Mononuclear cell (primary cell): ENCODE measurements around the gene MAP3K21. TPM values are rescaled to one million over a fixed set of nuclear protein-coding genes. Genes with fewer than 3 reads are reported as not detected.

Source experiments
- H3K27me3 ChIP-seq: 2 replicates; pipeline ENCODE4 v1.6.0; 2011; ENCODE audit warnings: low read length, control low read depth; ENCODE audit not compliant: insufficient read depth
- H3K4me1 ChIP-seq: 2 replicates; pipeline ENCODE4 v1.5.1; 2011; ENCODE audit warnings: mild to moderate bottlenecking, low read length, control low read depth; ENCODE audit not compliant: insufficient read depth
- H3K4me3 ChIP-seq: 2 replicates; pipeline ENCODE4 v1.5.1; 2011; ENCODE audit warnings: mild to moderate bottlenecking, low read length, moderate library complexity
- H3K9me3 ChIP-seq: 2 replicates; pipeline ENCODE4 v1.5.1; 2011; ENCODE audit warnings: low read depth, mild to moderate bottlenecking, control low read depth, low read length
- total RNA-seq: library from RNA; depleted of rRNA; stranded (reverse); fragments of >200 nt; gene quantifications from one replicate; pipeline ENCODE4 v1.2.3, GENCODE V29; 2012

Gene MAP3K21
- total RNA-seq, 1 donor = 2.4 TPM

DNA sequence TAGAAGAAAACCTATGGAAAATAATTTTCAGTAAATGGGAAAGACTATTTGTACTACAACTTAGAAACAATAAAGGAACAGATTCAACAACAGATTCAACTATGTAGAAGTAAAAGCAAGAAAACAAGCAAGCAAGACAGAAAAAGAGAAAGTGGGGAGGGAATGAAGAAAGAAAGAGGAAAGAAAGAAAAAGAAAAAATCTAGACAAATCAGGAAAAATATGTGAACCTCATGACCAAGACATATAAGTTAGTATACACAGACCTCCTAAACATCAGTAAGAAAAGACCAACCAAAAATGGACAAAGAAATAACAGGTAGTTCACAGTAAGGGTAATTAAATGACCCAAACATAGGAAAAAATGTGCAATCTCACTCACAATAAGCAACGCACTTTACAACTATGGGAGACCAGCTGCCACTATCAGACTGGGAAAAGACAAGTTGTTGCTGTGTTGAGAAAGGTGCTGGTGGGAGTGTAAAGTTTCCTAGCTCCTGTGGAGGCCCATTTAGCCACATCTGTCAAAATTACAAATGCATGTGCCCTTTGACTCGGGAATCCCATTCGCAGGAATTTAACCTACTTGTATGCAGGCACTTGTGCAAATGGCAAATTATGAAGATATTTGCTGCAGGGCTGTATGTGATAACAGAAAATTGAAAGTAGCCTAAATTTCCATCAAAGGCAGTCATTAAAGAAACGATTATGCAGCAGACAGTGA, 13.9 kb upstream of the MAP3K21 start:
- H3K27me3 ChIP-seq = peaks cover 7% of the 10 kb centered on the region
- no peaks in the 10 kb centered on the region for H3K4me1 ChIP-seq
- H3K9me3 ChIP-seq = no peaks in the 10 kb centered on the region
- no peak overlapping the region for H3K4me3 ChIP-seq

- no peak overlapping the region for H3K4me3 ChIP-seq
Measured at GRCh38 chr1:233315718-233316301, 11.7 kb upstream of the MAP3K21 start.

DNA sequence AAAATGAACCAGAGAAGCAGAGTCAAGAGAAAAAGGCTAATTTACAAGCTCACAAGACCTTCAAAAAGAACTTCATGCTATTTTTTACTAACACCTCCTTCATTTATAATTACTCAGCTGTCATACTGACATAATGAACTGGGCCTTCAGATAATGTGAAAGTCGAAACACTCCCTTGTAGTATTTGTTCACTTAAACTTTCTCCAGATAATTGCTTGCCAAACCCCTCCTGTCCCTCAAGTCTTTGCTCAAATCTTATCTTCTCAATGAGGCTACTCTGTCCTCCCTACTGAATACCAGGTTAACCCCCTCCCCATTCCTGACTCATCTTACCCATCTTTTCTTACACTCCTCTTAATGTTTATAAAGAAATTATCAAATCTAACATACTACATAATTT, 11.1 kb upstream of the MAP3K21 start:
- H3K9me3 ChIP-seq = no peaks in the 10 kb centered on the region
- peaks cover 3% of the 10 kb centered on the region for H3K27me3 ChIP-seq
- no peaks in the 10 kb centered on the region for H3K4me1 ChIP-seq
- no peak overlapping the region for H3K4me3 ChIP-seq

More at GRCh38 chr1:233315718-233316301, 11.7 kb upstream of the MAP3K21 start:
- Histone ChIP-seq H3K9me3 (no peaks in the 10 kb centered on the region), H3K27me3 (peaks cover 3% of the 10 kb centered on the region), H3K4me1 (no peaks in the 10 kb centered on the region)

DNA sequence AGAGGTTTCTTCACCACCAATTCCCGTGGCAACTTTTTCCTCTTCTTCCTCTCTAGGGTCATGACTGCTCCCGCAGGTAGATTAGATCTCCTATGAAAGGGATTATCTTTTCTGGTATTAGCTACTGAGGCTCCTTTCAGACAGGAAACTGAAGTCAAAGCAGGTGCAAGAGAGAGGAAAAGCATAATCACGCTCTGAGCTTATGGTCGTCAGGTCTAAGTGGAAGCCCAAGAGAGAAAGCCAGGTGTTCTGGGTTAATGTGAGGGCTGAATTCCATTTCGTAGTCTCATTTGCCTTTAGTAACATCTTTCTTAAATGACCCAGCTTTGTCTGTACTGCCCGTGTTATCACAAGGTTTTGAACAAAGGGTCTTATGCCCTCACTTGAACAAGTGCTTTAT, 8.3 kb upstream of the MAP3K21 start:
- no peaks in the 10 kb centered on the region for H3K4me1 ChIP-seq
- H3K27me3 ChIP-seq = peaks cover 3% of the 10 kb centered on the region
- H3K4me3 ChIP-seq = no peak overlapping the region
- H3K9me3 ChIP-seq = no peaks in the 10 kb centered on the region

GRCh38 chr1:233320023-233320422, 7.5 kb upstream of the MAP3K21 start:
- peaks cover 3% of the 10 kb centered on the region for H3K27me3 ChIP-seq
- H3K4me3 ChIP-seq = no peak overlapping the region
- H3K9me3 ChIP-seq = no peaks in the 10 kb centered on the region
- no peaks in the 10 kb centered on the region for H3K4me1 ChIP-seq

- H3K27me3 ChIP-seq = peaks cover 1% of the 10 kb centered on the region
Measured at GRCh38 chr1:233323718-233324117, 3.8 kb upstream of the MAP3K21 start.

DNA sequence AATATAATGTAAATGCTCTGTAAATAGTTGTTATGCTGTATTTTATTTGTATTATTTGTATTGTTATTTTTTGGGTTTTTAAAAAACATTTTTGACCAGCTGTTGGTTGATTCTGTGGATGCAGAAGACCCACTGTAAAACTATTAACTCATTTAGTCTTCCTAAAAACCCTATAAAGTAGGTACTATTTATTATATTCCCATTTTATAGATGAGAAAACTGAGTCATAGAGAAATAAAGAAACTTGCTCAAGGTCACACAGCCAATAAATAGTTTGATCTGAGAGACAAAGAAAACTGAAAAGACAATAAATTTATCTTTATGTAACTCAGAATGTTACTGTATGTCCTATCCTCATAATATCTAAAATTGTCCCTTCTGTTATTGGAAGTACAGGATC, 1.2 kb upstream of the MAP3K21 start:
- Histone ChIP-seq H3K27me3 (peaks cover 18% of the 10 kb centered on the region), H3K4me1 (peaks cover 23% of the 10 kb centered on the region), H3K9me3 (no peaks in the 10 kb centered on the region), H3K4me3 (no peak overlapping the region)

More at GRCh38 chr1:233323718-233324117, 3.8 kb upstream of the MAP3K21 start:
- Histone ChIP-seq H3K4me1 (peaks cover 11% of the 10 kb centered on the region), H3K9me3 (no peaks in the 10 kb centered on the region), H3K4me3 (no peak overlapping the region)

- H3K4me3 ChIP-seq = peak overlapping the region; percentile 9
Measured at GRCh38 chr1:233326811-233327650, 493 bp upstream of the MAP3K21 start.

DNA sequence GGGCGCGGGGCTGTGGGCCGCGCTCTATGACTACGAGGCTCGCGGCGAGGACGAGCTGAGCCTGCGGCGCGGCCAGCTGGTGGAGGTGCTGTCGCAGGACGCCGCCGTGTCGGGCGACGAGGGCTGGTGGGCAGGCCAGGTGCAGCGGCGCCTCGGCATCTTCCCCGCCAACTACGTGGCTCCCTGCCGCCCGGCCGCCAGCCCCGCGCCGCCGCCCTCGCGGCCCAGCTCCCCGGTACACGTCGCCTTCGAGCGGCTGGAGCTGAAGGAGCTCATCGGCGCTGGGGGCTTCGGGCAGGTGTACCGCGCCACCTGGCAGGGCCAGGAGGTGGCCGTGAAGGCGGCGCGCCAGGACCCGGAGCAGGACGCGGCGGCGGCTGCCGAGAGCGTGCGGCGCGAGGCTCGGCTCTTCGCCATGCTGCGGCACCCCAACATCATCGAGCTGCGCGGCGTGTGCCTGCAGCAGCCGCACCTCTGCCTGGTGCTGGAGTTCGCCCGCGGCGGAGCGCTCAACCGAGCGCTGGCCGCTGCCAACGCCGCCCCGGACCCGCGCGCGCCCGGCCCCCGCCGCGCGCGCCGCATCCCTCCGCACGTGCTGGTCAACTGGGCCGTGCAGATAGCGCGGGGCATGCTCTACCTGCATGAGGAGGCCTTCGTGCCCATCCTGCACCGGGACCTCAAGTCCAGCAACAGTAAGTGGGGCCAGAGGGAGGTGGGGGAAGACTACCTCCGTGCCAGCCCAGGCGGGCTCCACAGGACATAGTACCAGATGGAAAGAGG, 808 bp downstream of the MAP3K21 start:
- Histone ChIP-seq H3K9me3 (no peaks in the 10 kb centered on the region), H3K4me3 (peak overlapping the region; percentile 51), H3K4me1 (peaks cover 23% of the 10 kb centered on the region), H3K27me3 (peaks cover 18% of the 10 kb centered on the region)

More at GRCh38 chr1:233326811-233327650, 493 bp upstream of the MAP3K21 start:
- Histone ChIP-seq H3K4me1 (peaks cover 23% of the 10 kb centered on the region), H3K9me3 (no peaks in the 10 kb centered on the region), H3K27me3 (peaks cover 18% of the 10 kb centered on the region)

DNA sequence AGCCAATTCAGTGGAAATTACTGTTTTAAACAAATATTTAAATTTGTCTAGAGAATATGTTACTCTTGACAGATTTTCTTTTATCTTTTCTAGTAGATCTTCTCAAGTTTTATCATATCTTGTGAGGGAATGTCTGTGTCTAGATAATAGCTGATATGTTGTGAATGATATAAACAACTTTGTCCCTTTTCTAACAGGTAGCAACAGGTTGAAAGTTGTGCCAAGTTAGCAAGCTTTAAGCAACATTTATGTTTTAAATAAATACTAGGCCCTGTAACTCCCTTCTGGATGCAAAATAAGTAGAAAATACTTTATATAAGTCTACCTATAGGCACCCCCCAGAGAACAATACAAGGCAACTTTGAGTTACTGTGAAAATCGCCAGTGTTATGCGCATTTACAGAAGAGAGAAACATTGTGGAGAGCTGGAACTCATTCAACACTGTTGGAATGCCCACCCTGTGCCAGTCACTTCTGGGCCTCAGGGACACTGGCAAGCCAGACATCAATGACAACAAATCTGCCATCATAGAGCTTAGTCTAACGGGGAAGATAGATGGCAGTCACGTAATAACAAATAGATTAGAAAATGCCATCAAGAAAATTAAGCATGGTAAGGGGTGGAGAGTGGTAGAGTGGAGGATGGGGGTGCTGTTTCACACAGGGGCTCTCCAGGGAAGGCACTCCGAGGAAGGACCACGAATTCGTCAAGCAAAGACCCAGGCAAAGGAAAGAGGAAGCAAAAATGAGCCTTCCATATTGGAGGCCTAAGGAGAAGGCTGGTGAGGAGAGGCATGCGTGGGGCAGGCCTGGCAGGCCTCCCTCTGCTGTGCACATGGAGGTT, 4.4 kb downstream of the MAP3K21 start:
- peaks cover 18% of the 10 kb centered on the region for H3K27me3 ChIP-seq
- H3K4me3 ChIP-seq = no peak overlapping the region
- H3K4me1 ChIP-seq = peaks cover 22% of the 10 kb centered on the region
- no peaks in the 10 kb centered on the region for H3K9me3 ChIP-seq

DNA sequence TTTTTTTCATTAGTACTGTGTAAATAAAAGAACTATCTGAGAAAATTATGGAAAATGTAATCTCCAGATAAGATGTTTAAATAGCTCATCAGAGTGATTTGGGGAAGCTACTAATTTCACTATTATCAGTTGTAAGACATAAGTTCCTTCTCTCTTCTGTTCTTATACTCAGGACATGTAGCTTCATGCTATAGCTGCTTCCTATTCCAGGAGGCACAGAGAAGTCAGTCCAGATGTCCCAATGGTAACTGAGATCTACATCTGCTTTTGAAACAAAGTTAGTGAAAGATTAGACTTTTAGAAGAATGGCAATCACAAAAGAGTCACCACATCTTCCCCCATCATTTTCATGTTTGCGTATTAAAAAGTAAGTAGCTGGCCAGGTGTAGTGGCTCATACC, 5.6 kb downstream of the MAP3K21 start:
- Histone ChIP-seq H3K4me3 (no peak overlapping the region), H3K27me3 (peaks cover 18% of the 10 kb centered on the region)

DNA sequence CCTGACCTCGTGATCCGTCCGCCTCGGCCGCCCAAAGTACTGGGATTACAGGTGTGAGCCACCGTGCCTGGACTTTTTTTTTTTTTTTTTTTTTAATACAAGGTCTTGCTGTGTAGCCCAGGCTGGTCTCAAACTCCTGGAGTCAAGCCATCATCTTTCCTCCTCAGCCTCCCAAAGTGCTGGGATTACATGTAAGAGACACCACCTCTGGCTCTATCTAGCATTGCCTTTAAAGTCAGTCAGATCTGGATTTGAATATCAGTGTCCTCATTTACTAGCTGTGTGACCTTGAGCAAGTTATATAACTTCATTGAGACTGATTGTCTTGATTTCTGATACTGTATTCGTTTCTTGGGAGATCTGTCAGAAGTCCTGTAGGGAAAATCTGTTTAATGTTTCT, 6.6 kb downstream of the MAP3K21 start:
- Histone ChIP-seq H3K4me1 (peaks cover 8% of the 10 kb centered on the region), H3K9me3 (no peaks in the 10 kb centered on the region), H3K4me3 (no peak overlapping the region), H3K27me3 (peaks cover 13% of the 10 kb centered on the region)

More for the DNA sequence above, 5.6 kb downstream of the MAP3K21 start:
- H3K4me1 ChIP-seq = peaks cover 18% of the 10 kb centered on the region
- H3K9me3 ChIP-seq = no peaks in the 10 kb centered on the region

- Histone ChIP-seq H3K4me3 (no peak overlapping the region), H3K27me3 (no peaks in the 10 kb centered on the region), H3K4me1 (no peaks in the 10 kb centered on the region), H3K9me3 (no peaks in the 10 kb centered on the region)
Measured at GRCh38 chr1:233336554-233337456, 9.3 kb downstream of the MAP3K21 start.
